Esophagus muscularis mucosa (tissue), 4 donors: Measurements from ENCODE around the gene POLR3A. TPM values are rescaled to one million over a fixed set of nuclear protein-coding genes. Genes with fewer than 3 reads are reported as not detected.
A peak's percentile ranks its signal among the peaks of the same experiment; 100 is the strongest.

Experiments used
- DNase-seq: peaks from one replicate; pipeline ENCODE4 v3.0.0-alpha.2; 2017; ENCODE audit errors: extremely low spot score
- H3K27ac ChIP-seq, 4 donors: fragments of 200-600 bp; sonication (generic); replicated peaks in 1 of 4; 1 replicate in 3 of 4; 2 replicates in 1 of 4; pipeline ENCODE4 v1.5.1; 2016 to 2019; ENCODE audit warnings: mild to moderate bottlenecking in 1 of 4
- H3K27me3 ChIP-seq, 4 donors: fragments of 200-600 bp; sonication (generic); one replicate each; pipeline versions ENCODE4 v1.5.1 to v1.6.0; 2016 to 2019
- H3K36me3 ChIP-seq, 4 donors: fragments of 200-600 bp; sonication (generic); one replicate each; pipeline ENCODE4 v1.5.1; 2016 to 2019
- H3K4me1 ChIP-seq, 4 donors: fragments of 200-600 bp; sonication (generic); one replicate each; pipeline ENCODE4 v1.5.1; 2016 to 2019
- H3K4me3 ChIP-seq, 4 donors: fragments of 200-600 bp; sonication (generic); 1 replicate in 2 of 4; 2 replicates in 2 of 4; pipeline ENCODE4 v1.5.1; 2016 to 2019; ENCODE audit warnings: mild to moderate bottlenecking in 4 of 4, moderate library complexity in 1 of 4
- H3K9me3 ChIP-seq, 4 donors: fragments of 200-600 bp; sonication (generic); 1 replicate in 3 of 4; 2 replicates in 1 of 4; pipeline ENCODE4 v1.5.1; 2016 to 2019
- CTCF ChIP-seq, 3 experiments: fragments of 200-600 bp in 2 of 3; fragments of 450-650 bp in 1 of 3; sonication (generic) in 2 of 3; IDR thresholded peaks; one replicate each; pipeline ENCODE4 v1.5.1; 2017 to 2019; ENCODE audit warnings: antibody characterized with exemption in 3 of 3, mild to moderate bottlenecking in 2 of 3, moderate library complexity in 1 of 3
- EP300 ChIP-seq: sonication (generic); formaldehyde crosslinking; IDR thresholded peaks from one replicate; pipeline ENCODE4 v1.6.1; 2017; ENCODE audit warnings: antibody characterized with exemption
- POLR2A ChIP-seq: fragments of 450-650 bp; IDR thresholded peaks from one replicate; pipeline ENCODE4 v1.6.1; 2017; ENCODE audit warnings: antibody characterized with exemption, moderate library complexity, mild to moderate bottlenecking, low read depth
- POLR2AphosphoS5 ChIP-seq, 2 donors: sonication (generic); formaldehyde crosslinking; IDR thresholded peaks; one replicate each; pipeline ENCODE4 v1.6.1; 2017; ENCODE audit warnings: antibody characterized with exemption in 2 of 2
- WGBS: methylation state at CpG from one replicate; pipeline ENCODE4 v1.1.5; 2018; 5-methylcytosine and 5-hydroxymethylcytosine counted together
- intact Hi-C: fragments of 100-400 bp; cut with DNase I; formaldehyde crosslinking; loops from one replicate; pipeline ENCODE4 v1.15.1; 2023
- total RNA-seq, 4 donors: library from RNA; depleted of rRNA; stranded (reverse); fragments of >200 nt; gene quantifications; one replicate each; pipeline versions ENCODE4 v1.1.0 to v1.2.1, GENCODE V29; 2016

The POLR3A gene
- total RNA-seq, 4 donors from 2014 or later = 9.3 to 12.8 (median 9.9) TPM

GRCh38 chr10:78047314-78047891 is 18.1 kb upstream of the POLR3A start:
- DNase-seq = peak; percentile 96
- H3K9me3 ChIP-seq = no peaks in the 10 kb centered on the region
- H3K27ac ChIP-seq = no peak overlapping the region
- peak in 1 of 2 donors; percentile 62 for TF ChIP-seq POLR2AphosphoS5 (IDR thresholded peaks at IDR 0.05)
- peak; percentile 89 to 94 (median 93) for TF ChIP-seq CTCF (IDR thresholded peaks at IDR 0.05)
- no peak for TF ChIP-seq POLR2A
- intact Hi-C loops = loop anchor here (2.0 to 10.0 kb wide), 2 partner anchors 257 to 1147 kb away; no protein-coding TSS in a partner anchor
- 12% methylated on average over 10 of the region's 13 CpGs for WGBS
- no peaks in the 10 kb centered on the region for H3K27me3 ChIP-seq
- H3K4me1 ChIP-seq = peaks cover 10 to 21% (median 14%) of the 10 kb centered on the region in 4 donors
- H3K4me3 ChIP-seq = no peak overlapping the region
- peaks cover 0 to 16% (median 8%) of the 10 kb centered on the region in 4 donors for H3K36me3 ChIP-seq

GRCh38 chr10:78046711-78047269 is 17.5 kb upstream of the POLR3A start:
- Histone ChIP-seq H3K27ac (no peak overlapping the region), H3K36me3 (peaks cover 0 to 22% (median 14%) of the 10 kb centered on the region in 4 donors), H3K27me3 (no peaks in the 10 kb centered on the region), H3K9me3 (no peaks in the 10 kb centered on the region), H3K4me1 (peaks cover 10 to 21% (median 16%) of the 10 kb centered on the region in 4 donors), H3K4me3 (no peak overlapping the region)
- intact Hi-C loops = loop anchor here (2.0 to 10.0 kb wide), 2 partner anchors 258 to 1148 kb away; no protein-coding TSS in a partner anchor
- TF ChIP-seq CTCF (IDR thresholded peaks at IDR 0.05) (no peak), POLR2A (no peak), POLR2AphosphoS5 (IDR thresholded peaks at IDR 0.05) (no peak), EP300 (no peak)
- 69% methylated on average over 10 of the region's 10 CpGs for WGBS
- DNase-seq = no peak

DNA sequence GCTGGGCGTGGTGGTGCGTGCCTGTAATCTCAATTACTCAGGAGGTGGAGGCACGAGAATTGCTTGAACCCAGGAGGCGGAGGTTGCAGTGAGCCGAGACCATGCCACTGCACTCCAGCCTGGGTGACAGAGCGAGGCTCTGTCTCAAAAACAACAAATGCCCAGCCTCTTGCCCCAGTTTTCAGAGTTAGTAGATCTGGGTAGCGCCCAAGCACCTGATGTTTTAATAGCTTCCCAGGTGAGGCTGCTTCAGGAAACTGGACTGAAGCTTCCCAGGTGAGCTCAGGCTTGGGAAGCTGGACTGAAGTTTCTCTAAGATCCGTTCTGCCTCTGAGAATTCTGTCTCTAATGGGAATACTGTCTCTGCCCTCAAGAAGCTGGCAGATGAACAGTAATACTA is 16.5 kb upstream of the POLR3A start:
- no peaks in the 10 kb centered on the region for H3K27me3 ChIP-seq
- no peak overlapping the region for H3K27ac ChIP-seq
- no peak for TF ChIP-seq POLR2AphosphoS5 (IDR thresholded peaks at IDR 0.05)
- no peak for TF ChIP-seq EP300
- TF ChIP-seq POLR2A = no peak
- no peak for TF ChIP-seq CTCF (IDR thresholded peaks at IDR 0.05)
- peaks cover 7 to 31% (median 23%) of the 10 kb centered on the region in 4 donors for H3K36me3 ChIP-seq
- H3K9me3 ChIP-seq = no peaks in the 10 kb centered on the region
- 92% methylated on average over 7 of the region's 8 CpGs for WGBS
- H3K4me1 ChIP-seq = peaks cover 10 to 24% (median 16%) of the 10 kb centered on the region in 4 donors
- no peak overlapping the region for H3K4me3 ChIP-seq
- DNase-seq = no peak
- intact Hi-C loops = loop anchor here (2.0 to 10.0 kb wide), 2 partner anchors 259 to 1149 kb away; no protein-coding TSS in a partner anchor

DNA sequence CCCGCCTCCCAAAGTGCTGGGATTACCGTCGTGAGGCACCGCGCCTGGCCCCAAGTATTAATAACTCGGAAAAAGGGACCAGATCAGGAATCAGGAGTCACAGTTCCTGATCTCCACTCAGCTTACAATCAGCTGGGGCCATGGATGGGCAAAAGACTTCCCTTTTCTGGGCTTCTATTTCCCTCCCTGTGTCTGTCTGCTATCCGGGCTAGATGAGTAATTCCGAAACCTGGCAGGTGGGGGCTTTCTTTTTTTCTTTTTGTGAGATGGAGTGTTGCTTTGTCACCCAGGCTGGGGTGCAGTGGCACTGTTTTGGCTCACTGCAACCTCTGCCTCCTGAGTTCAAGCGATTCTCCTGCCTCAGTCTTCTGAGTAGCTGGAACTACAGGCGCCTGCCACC is 15.9 kb upstream of the POLR3A start:
- WGBS = 91% methylated on average over 10 of the region's 10 CpGs

More for the DNA sequence above, 15.9 kb upstream of the POLR3A start:
- intact Hi-C loops = loop anchor here (10.0 kb wide), 1 partner anchor 260 kb away; no protein-coding TSS in a partner anchor
- TF ChIP-seq CTCF (IDR thresholded peaks at IDR 0.05) (no peak), POLR2A (no peak), EP300 (no peak), POLR2AphosphoS5 (IDR thresholded peaks at IDR 0.05) (no peak)
- Histone ChIP-seq H3K4me1 (peaks cover 10 to 25% (median 16%) of the 10 kb centered on the region in 4 donors), H3K27me3 (no peaks in the 10 kb centered on the region), H3K27ac (no peak overlapping the region), H3K9me3 (no peaks in the 10 kb centered on the region), H3K36me3 (peaks cover 13 to 38% (median 30%) of the 10 kb centered on the region in 4 donors), H3K4me3 (no peak overlapping the region)
- DNase-seq = no peak
